HG02840 (cell line): ENCODE measurements around the gene ZSCAN22.
A peak's percentile ranks its signal among the peaks of the same experiment; 100 is the strongest.
"Not testable (repeated sequence)": the region's sequence is repeated elsewhere in the genome, so short reads cannot be mapped to it uniquely, and the experiment has no call there.

Experiments
- ATAC-seq: cut with Tn5 transposase; IDR thresholded peaks from one replicate; pipeline ENCODE4 v1.9.1; 2021; ENCODE audit warnings: mild to moderate bottlenecking, moderate library complexity, moderate number of reproducible peaks; ENCODE audit not compliant: unreplicated experiment, low FRiP score

The ZSCAN22 gene

GRCh38 chr19:58368561-58369360 lies 42.0 kb downstream of the ZSCAN22 start:
- ATAC-seq: no peak

GRCh38 chr19:58372311-58373133 lies 45.7 kb downstream of the ZSCAN22 start:
- no peak for ATAC-seq

- no peak for ATAC-seq
These were observed 47.4 kb downstream of the ZSCAN22 start for GRCh38 chr19:58374200-58374599.

- ATAC-seq: not testable (repeated sequence)
These were observed 49.9 kb downstream of the ZSCAN22 start for GRCh38 chr19:58376724-58377123.

- no peak for ATAC-seq
These were observed 52.5 kb downstream of the ZSCAN22 start for GRCh38 chr19:58379246-58379645.

GRCh38 chr19:58380037-58380661 lies 53.4 kb downstream of the ZSCAN22 start:
- no peak for ATAC-seq

GRCh38 chr19:58380662-58381459 lies 54.1 kb downstream of the ZSCAN22 start, which contains the start of gene ZNF837:
ZNF837 (minus strand) TSS chr19:58381030; CDS start chr19:58369332, 11,698 bp downstream.
- ATAC-seq: peak; percentile 84

GRCh38 chr19:58381460-58382212 lies 54.8 kb downstream of the ZSCAN22 start:
- no peak for ATAC-seq

- ATAC-seq: no peak
These were observed 56.3 kb downstream of the ZSCAN22 start for GRCh38 chr19:58382997-58383603.

- no peak for ATAC-seq
These were observed 58.6 kb downstream of the ZSCAN22 start for GRCh38 chr19:58385313-58385890.

GRCh38 chr19:58385891-58386575 lies 59.2 kb downstream of the ZSCAN22 start:
- peak; percentile 6 for ATAC-seq

GRCh38 chr19:58386576-58387337 lies 60.0 kb downstream of the ZSCAN22 start, which contains the start of gene RPS5:
RPS5 (plus strand) TSS chr19:58387269; CDS start chr19:58388138, 869 bp downstream.
- peak; percentile 86 for ATAC-seq

- ATAC-seq: no peak
These were observed 60.8 kb downstream of the ZSCAN22 start for GRCh38 chr19:58387338-58388174.

GRCh38 chr19:58388175-58388526 lies 61.4 kb downstream of the ZSCAN22 start:
- no peak for ATAC-seq
